Peyer's patch (tissue), 4 donors: ENCODE measurements around the gene TTC39B.

Experiments
- CTCF ChIP-seq, 6 experiments: fragments of 450-650 bp in 4 of 6; fragments of 200-600 bp in 2 of 6; sonication (generic) in 1 of 6; IDR thresholded peaks; one replicate each; pipeline ENCODE4 v1.5.1; 2017 to 2019; ENCODE audit warnings: antibody characterized with exemption in 6 of 6, mild to moderate bottlenecking in 3 of 6, moderate library complexity in 1 of 6
- POLR2A ChIP-seq, 2 donors: fragments of 450-650 bp; IDR thresholded peaks; one replicate each; pipeline ENCODE4 v1.5.1; 2017; ENCODE audit warnings: antibody characterized with exemption in 2 of 2, mild to moderate bottlenecking in 2 of 2, moderate library complexity in 2 of 2

GRCh38 chr9:15268782-15269181 is 38.2 kb downstream of the TTC39B start:
- TF ChIP-seq POLR2A (IDR thresholded peaks at IDR 0.05) (no peak), CTCF (IDR thresholded peaks at IDR 0.05) (no peak)
